GM13977 (cell line): ENCODE results near the gene MAOA.

Experiments used
- DNase-seq: peaks from one replicate; pipeline ENCODE4 v3.0.0; 2012; ENCODE audit warnings: low spot score
- CTCF ChIP-seq: IDR thresholded peaks from 2 replicates; pipeline ENCODE4 v1.5.1; 2012; ENCODE audit warnings: mild to moderate bottlenecking, control low read depth; ENCODE audit not compliant: insufficient read depth; ENCODE audit errors: extremely low read depth, missing control alignments
- in situ Hi-C: fragments of 300-500 bp; cut with MboI; formaldehyde crosslinking; loops from one replicate; pipeline ENCODE4 v1.12.0; 2022; ENCODE audit warnings: low sequenced_read_pairs, low pct_unique_long_range_greater_than_20kb, mixed read lengths, inconsistent platforms; ENCODE audit not compliant: unreplicated experiment

The MAOA gene

GRCh38 chrX:43707812-43708548, 51.9 kb downstream of the MAOA start:
- in situ Hi-C loops = no loop called here
- DNase-seq = no peak
- no peak for TF ChIP-seq CTCF

GRCh38 chrX:43716144-43716543, 60.0 kb downstream of the MAOA start:
- in situ Hi-C loops = no loop called here
- no peak for DNase-seq

GRCh38 chrX:43716696-43717095, 60.6 kb downstream of the MAOA start:
- in situ Hi-C loops = no loop called here
- DNase-seq = no peak
- TF ChIP-seq CTCF = no peak

More at GRCh38 chrX:43716144-43716543, 60.0 kb downstream of the MAOA start:
- no peak for TF ChIP-seq CTCF

GRCh38 chrX:43717161-43717560, 61.1 kb downstream of the MAOA start:
- no peak for DNase-seq
- in situ Hi-C loops = no loop called here
- TF ChIP-seq CTCF = no peak

GRCh38 chrX:43718081-43718480, 62.0 kb downstream of the MAOA start:
- no peak for DNase-seq
- TF ChIP-seq CTCF = no peak
- in situ Hi-C loops = no loop called here

GRCh38 chrX:43718546-43718945, 62.4 kb downstream of the MAOA start:
- TF ChIP-seq CTCF = no peak
- no peak for DNase-seq
- in situ Hi-C loops = no loop called here
